GM19099 (cell line): Measurements from ENCODE around the gene NBDY.

Experiments
- POLR2A ChIP-seq: IDR thresholded peaks from 3 replicates; pipeline ENCODE4 v1.6.1; 2011; ENCODE audit warnings: low read depth; ENCODE audit not compliant: insufficient read length; ENCODE audit errors: extremely low read depth

The NBDY gene, protein sequence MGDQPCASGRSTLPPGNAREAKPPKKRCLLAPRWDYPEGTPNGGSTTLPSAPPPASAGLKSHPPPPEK

DNA sequence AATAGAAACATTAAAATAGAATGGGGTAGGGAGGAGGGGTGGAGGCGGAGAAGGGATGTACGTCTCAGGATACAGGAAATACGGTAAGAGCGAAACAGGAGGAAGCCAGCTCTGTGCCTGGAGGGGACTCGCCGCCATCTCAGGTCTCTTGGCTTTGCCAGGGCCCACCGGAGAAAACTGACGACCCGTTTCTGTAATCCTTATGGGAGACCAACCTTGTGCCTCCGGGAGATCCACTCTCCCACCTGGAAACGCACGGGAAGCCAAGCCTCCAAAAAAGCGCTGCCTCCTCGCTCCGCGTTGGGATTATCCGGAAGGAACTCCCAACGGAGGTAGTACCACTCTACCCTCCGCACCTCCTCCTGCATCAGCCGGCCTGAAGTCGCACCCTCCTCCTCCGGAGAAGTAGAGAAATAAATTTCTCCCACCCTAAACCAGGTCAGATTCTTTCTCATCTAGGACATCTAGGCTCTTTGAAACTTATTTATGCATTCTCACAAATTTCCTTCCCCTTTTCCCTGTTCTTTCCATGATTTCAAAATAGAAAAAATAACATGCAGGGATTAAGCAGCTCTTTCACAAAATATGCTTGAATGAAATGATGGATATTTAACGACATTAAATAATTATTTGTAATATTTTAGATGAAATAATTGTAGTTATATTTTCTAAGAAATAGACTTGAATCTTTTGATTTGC, at the start of gene NBDY:
TSS of gene NBDY (plus strand) at position 92 of the 699 bp plus-strand sequence. CDS start at position 203, 111 bp downstream.
- peak; percentile 58 for TF ChIP-seq POLR2A

DNA sequence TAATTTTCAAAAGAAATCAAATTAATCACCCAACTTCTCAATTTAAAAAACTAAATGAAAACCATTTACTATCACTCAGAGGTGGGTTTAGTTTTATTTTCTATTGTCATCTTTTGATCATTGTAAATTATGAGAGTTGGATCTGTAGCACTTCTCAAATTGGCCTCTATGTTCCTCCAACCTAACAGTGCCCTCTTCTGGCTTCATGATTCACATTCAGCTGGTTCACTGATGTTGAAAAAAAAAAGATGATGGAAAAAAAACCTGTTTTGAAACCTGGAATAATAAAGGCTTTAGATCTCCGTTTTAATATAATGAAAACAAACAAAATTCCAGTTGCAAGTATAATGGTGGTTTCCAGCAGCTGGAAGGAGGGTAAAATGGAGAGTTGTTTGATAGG, 2.4 kb upstream of the NBDY start:
- no peak for TF ChIP-seq POLR2A

DNA sequence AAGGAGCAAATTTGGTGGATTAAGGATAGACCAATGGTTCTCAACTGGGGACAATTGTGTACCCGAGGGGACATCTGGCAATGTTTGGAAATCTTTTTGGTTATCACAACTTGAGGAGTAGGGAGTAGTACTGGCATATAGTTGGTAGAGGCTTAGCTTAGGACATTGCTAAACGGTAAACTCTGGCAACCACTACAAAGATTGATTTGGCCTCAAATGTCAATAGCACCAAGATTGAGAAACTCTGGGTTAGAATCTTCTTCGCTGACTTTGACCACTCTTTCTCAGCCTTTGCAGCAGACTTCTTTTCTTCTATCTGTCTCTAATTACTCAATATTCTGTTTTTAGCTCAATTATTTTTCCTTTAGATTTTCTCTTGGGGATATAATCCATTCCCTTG, 1.5 kb upstream of the NBDY start:
- TF ChIP-seq POLR2A, result no peak

DNA sequence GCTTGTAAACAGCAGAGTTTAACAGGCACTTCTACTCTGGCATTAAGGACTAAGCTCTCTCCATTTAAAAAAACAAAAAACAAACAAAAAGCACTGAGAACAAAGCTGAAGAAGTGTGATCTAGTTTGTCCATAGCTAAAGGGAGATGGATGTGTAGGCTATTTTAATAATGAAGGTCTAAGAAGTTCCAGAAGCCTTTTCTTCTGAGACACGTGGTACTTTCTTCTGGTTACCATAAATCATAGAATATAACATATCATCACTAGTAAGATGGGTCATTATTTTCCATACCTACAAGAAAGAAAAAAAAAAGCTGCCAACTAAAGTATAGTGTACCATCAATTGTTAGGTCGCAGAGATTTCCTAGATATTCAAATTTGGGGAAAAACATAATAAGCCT, 722 bp upstream of the NBDY start:
- TF ChIP-seq POLR2A, result no peak

DNA sequence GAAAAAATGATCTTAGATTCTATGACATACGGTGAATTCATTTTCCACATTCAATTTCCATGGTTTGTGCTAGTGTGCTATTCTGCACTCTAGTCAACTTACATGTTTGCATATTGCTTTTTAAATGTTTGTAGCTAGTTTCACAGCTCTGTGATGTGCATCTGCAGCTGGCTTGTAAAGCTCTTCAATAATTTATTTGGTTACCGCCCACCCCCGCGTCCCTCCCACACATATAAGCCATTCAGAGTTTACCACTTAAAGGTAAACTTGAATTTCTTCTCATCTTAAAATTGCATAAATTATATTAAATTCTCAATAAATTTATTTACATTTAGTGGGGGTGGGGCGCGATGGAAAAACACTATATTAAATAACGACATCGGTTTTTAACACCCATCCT, 291 bp upstream of the NBDY start:
- TF ChIP-seq POLR2A, result no peak

DNA sequence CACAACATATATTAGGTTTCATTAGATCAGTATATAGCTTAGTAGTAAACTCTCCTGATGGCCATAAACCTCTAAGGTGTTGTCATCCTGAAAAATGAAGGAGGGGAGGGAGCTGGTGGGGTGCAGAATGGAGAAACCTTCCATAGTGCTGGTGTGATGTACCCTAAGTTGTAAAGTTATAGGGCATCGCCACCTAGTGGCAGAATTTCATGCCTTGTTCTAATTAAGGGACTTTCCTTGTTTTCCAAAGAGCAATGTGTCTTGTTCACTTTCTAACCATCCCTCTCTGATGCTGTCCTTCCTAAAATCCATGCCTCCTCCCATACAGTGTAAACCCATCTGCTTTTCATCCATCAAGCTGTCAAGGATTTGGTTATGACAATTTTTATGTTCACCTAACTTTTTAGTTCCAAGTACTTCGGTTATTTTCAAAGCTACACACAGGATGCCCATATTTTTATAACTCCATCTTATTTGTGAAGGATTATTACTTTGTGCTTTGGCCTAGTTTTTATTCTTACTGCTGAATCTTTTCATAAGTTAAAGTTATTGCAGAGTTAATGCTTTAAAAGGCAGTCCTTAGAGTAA, 4.5 kb downstream of the NBDY start:
- no peak for TF ChIP-seq POLR2A

DNA sequence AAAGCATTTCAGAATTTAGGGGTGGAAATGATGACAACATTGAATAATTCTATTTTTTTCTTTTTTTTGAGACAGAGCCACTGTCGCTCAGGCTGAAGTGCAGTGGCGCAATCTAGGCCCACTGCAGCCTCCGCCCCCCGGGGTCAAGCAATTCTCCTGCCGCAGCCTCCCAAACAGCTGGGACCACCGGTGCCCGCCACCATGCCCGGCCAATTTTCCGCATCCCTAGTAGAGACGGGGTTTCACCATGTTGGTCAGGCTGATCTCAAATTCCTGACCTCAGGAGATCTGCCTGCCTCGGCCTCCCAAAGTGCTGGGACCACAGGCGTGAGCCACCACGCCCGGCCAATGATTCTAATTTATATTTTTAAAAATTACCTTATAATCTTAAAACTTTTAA, 7.2 kb downstream of the NBDY start:
- no peak for TF ChIP-seq POLR2A

DNA sequence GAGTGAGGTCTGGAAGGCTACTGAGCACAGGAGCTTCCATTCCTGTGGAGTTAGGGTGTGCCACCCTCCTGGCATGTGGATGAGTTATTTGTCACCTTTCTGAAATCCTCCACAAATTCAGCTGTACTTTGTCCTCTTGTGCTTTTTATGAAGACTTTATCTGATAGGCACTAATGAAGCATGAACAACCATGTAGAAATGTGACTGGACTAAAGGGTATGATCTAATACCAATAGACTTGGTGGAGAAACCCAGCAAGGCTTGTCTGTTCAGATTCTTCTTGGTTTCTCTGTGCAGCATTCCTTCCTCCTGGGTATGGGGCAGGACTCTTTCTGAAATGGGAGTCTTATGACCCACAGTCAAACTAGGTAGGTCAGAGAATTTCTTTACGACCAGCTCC, 9.6 kb downstream of the NBDY start:
- TF ChIP-seq POLR2A, result no peak

DNA sequence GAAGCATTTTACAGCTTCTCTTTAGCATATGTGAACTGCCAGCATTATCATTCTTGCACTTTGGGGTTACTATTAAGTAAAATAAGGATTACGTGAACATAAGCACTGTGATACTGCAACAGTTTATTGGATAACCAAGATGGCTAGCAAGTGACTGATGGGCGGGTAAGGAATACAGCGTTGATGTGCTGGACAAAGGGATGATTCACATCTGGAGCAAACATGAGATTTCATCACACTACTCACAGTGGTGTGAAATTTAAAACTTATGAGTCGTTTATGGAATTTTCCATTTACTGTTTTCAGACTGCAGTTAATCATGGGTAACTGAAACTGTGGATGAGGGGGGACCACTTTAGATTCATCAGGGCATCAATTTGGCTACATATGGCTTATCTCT, 16.0 kb downstream of the NBDY start:
- no peak for TF ChIP-seq POLR2A

DNA sequence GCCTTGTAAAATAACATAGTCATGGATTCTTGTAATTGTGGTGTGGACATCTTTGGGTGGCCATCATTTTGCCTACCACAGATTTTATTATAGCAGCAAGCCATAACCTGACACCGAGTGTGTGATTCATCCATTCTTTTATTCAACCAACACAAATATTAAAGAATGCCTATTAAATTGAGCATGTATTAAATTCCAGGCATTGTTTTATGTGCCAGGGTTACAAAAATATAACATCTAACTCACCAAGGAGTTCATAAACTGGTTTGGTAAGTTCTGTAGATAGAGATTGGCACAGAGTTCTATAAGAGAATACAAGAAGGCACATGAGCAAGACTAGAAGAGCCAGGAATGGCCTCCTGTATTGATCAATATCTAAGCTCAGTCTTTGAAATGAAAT, 18.0 kb downstream of the NBDY start:
- TF ChIP-seq POLR2A, result no peak

DNA sequence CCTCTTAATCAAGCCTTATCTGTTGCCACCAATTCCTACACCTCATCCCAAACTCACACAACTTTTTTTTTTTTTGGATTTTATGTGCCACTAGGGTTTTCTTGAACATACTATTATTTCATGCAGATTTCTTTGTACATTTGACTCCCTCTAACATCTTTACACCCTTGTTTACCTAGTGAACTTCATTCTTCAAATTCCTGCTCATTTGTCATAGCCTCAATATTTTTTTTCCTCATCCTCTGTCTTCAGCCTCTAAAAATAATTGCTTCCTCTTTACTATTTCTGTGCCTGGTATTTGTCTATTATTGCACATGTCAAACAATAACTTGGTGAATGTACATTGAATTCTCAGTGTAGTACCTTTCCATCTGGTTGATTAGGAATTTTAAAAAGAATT, 22.0 kb downstream of the NBDY start:
- no peak for TF ChIP-seq POLR2A

DNA sequence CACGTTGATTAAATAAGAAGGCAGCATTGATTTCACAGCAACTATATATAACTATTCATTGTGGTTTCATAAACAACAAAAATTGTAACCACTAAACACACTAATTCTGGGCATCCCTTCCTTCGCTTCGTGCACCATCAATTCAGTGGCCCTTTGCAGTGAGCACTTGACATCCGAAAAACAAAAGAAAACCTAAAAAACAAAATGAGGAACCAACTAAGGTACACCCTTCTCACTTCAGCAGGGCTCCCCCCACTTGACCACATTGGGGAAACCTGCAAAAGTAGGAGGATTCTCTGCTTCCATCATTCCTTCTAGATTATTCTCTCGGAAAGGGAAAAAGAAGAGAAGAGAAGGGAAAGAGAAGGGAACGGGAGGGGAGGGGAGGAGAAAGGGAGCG, 28.3 kb downstream of the NBDY start:
- TF ChIP-seq POLR2A, result no peak

DNA sequence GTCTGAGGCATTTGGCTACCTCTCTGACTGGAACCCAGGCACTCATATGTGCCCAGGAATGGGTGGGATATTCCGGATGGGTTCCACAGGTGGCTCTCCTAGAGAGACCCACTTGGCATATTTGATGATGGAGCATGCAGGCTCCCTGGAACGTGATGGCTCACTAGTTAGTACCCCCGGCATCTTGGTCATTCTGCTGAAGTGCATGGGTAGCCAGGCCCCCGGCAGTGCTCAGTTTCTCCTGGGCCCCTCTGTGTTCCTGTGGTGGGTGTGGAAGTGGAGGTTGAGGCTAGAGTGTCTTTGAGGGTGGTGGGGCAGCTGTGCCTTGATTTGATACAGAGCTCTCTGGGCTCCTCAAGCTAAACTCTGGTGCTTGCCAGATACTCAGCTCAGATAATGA, 29.4 kb downstream of the NBDY start:
- no peak for TF ChIP-seq POLR2A

DNA sequence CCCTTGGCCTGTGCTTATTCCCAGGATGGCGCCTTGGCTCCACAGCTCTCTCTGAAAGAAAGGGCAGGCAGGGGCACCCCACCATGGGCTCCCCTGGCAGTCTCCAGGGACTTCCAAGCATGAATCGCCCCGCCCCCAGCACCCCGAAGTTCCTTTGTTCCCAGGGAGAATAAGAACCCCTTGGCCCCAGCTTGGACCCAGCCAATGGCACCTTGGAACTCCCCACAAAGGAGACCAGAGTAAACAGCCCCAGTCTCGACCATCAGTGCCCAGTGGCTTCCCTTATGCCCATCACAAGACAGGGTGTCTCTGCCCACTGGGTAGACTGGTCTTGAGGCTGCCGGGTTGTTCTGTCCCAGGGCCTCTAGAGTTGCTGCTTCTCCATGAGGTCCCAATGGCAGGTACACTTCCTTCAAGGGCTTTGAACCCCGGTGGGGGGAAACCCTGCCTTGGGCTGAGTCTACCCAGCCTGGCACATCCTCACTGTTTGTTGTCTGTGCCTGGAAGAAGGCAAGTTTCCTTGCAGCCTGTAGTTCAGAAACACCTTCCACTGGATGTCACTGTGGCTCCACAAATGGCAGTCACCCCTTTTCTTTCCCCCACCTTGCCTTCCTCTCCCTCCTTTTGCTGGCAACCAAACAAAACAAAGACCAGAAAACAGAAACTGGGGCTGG, 30.8 kb downstream of the NBDY start:
- no peak for TF ChIP-seq POLR2A

DNA sequence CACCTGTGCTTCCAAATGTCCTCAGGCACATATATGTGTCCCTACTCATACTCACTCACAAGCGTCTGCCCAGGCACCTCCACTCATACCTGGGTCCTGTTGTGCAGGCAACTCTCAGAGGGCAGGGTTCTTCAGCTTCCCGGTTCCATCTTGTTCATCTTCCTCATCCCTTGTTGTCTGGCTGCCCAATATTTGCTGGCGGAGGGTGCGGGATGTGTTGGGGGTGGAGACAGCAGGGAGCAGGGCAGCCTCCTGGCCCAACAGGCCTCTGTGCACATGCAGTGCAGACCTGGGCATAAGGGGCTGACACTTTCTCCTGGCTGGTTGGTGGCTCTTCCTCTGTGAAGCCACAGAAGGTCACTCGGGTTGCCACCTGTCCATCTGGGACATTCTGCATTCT, 32.1 kb downstream of the NBDY start:
- no peak for TF ChIP-seq POLR2A

DNA sequence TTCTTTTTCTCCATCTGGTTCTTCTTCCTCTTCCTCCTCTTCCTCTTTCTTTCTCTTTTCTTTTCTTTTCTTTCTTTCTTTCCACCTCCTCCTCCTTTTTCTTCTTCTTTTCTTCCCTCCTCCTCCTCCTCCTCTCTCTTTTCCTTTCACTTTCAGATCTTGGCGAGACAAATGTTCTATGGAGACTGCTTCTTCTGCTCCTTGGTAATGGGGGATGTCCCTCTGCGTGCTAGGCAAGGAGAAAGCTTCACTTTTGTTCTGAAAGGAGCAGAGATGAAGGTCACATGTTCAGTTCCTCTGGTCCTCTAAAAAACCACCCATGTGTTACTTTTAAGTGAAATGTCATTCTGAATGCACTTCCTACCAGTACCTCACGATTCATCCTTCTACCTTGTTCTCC, 33.2 kb downstream of the NBDY start:
- no peak for TF ChIP-seq POLR2A
